ENCODE data around the gene MTMR2. TPM values are rescaled to one million over a fixed set of nuclear protein-coding genes. Genes with fewer than 3 reads are reported as not detected.
A peak's percentile ranks its signal among the peaks of the same experiment; 100 is the strongest.

The MTMR2 gene
- total RNA-seq, 1 donor from 2014 or later: 34.6 TPM

- peak overlapping the region; percentile 94 for H3K4me3 Mint-ChIP-seq
- no peaks in the 10 kb centered on the region for H3K36me3 Mint-ChIP-seq
- DNase-seq (ENCODE audit: low spot score in 2 of 2, unreplicated experiment in 2 of 2): no peak
- peaks cover 28% of the 10 kb centered on the region for H3K4me1 Mint-ChIP-seq
- no peaks in the 10 kb centered on the region for H3K9me3 Mint-ChIP-seq
- no peak for TF ChIP-seq CTCF (IDR thresholded peaks at IDR 0.05; ENCODE audit: unreplicated experiment)
- no peaks in the 10 kb centered on the region for H3K27me3 Mint-ChIP-seq (ENCODE audit: low read depth)
- H3K27ac Mint-ChIP-seq: peak overlapping the region; percentile 98
Observed at GRCh38 chr11:95923439-95923727, 524 bp downstream of the MTMR2 start.

- Mint-ChIP-seq H3K27ac (peak overlapping the region; percentile 98), H3K4me1 (peaks cover 29% of the 10 kb centered on the region), H3K4me3 (peak overlapping the region; percentile 94), H3K27me3 (ENCODE audit: low read depth) (no peaks in the 10 kb centered on the region), H3K9me3 (no peaks in the 10 kb centered on the region), H3K36me3 (no peaks in the 10 kb centered on the region)
- TF ChIP-seq CTCF (IDR thresholded peaks at IDR 0.05; ENCODE audit: unreplicated experiment): no peak
- no peak for DNase-seq (ENCODE audit: low spot score in 2 of 2, unreplicated experiment in 2 of 2)
Observed at GRCh38 chr11:95922536-95923438, 1.1 kb downstream of the MTMR2 start.

- no peak for DNase-seq (ENCODE audit: low spot score in 2 of 2, unreplicated experiment in 2 of 2)
- Mint-ChIP-seq H3K4me3 (peak overlapping the region; percentile 36), H3K27me3 (ENCODE audit: low read depth) (no peaks in the 10 kb centered on the region), H3K4me1 (peaks cover 36% of the 10 kb centered on the region), H3K9me3 (no peaks in the 10 kb centered on the region), H3K27ac (no peak overlapping the region), H3K36me3 (no peaks in the 10 kb centered on the region)
- no peak for TF ChIP-seq CTCF (IDR thresholded peaks at IDR 0.05; ENCODE audit: unreplicated experiment)
Observed at GRCh38 chr11:95922099-95922498, 1.8 kb downstream of the MTMR2 start.

GRCh38 chr11:95920460-95921105, 3.3 kb downstream of the MTMR2 start:
- DNase-seq (ENCODE audit: low spot score in 2 of 2, unreplicated experiment in 2 of 2): no peak
- Mint-ChIP-seq H3K9me3 (no peaks in the 10 kb centered on the region), H3K4me1 (peaks cover 40% of the 10 kb centered on the region), H3K27ac (no peak overlapping the region), H3K4me3 (no peak overlapping the region), H3K36me3 (no peaks in the 10 kb centered on the region), H3K27me3 (ENCODE audit: low read depth) (no peaks in the 10 kb centered on the region)
- TF ChIP-seq CTCF (IDR thresholded peaks at IDR 0.05; ENCODE audit: unreplicated experiment): no peak

- no peak for TF ChIP-seq CTCF (IDR thresholded peaks at IDR 0.05; ENCODE audit: unreplicated experiment)
- H3K27me3 Mint-ChIP-seq (ENCODE audit: low read depth): no peaks in the 10 kb centered on the region
- H3K27ac Mint-ChIP-seq: no peak overlapping the region
- H3K9me3 Mint-ChIP-seq: no peaks in the 10 kb centered on the region
- no peak for DNase-seq (ENCODE audit: low spot score in 2 of 2, unreplicated experiment in 2 of 2)
- no peak overlapping the region for H3K4me3 Mint-ChIP-seq
- no peaks in the 10 kb centered on the region for H3K36me3 Mint-ChIP-seq
- H3K4me1 Mint-ChIP-seq: peaks cover 33% of the 10 kb centered on the region
Observed at GRCh38 chr11:95919514-95919913, 4.4 kb downstream of the MTMR2 start.
